ENCODE measurements around the gene SLC12A7. TPM values are rescaled to one million over a fixed set of nuclear protein-coding genes. Genes with fewer than 3 reads are reported as not detected.

Gene SLC12A7
- total RNA-seq, 1 experiment from 2014 or later: 48.2 TPM

DNA sequence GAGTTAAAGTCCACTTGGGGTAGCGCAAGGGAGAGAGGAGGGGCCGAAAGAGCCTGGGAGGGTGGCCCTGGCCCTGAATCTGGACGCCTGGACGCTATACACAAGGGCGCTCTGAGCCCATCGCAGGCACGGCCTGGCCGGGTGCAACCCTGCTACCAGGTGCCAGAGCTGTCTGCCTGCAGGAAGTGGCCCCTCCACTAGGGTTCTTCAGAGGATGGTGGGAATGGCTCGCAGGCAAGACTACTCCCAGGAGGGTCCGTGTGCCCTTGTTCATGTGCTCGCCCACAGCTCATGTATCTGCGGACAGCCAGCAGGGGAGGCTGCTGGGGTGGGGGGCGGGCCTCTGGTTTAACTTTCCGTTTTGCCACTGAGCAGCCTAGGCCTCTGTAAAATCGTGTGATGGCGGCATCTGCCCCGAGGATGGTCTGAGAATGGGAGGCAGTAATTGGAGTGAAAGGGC lies 104.6 kb downstream of the SLC12A7 start:
- Histone ChIP-seq H3K4me1 (ENCODE audit: insufficient read depth, low read length) (peaks cover 23% of the 10 kb centered on the region), H3K9me2 (replicated peaks; ENCODE audit: low read length) (no peaks in the 10 kb centered on the region), H3K27ac (ENCODE audit: low read length) (no peak overlapping the region), H3K79me2 (ENCODE audit: low read length) (no peaks in the 10 kb centered on the region), H3K36me3 (ENCODE audit: low read depth, low read length) (no peaks in the 10 kb centered on the region), H3K4me2 (ENCODE audit: low read length) (no peak overlapping the region), H3K9me3 (ENCODE audit: low read length) (no peaks in the 10 kb centered on the region), H3K4me3 (ENCODE audit: low read length) (no peak overlapping the region), H3K27me3 (ENCODE audit: low read length) (peaks cover 19% of the 10 kb centered on the region), H3F3A (ENCODE audit: low read length, unreplicated experiment) (peaks cover 5% of the 10 kb centered on the region), H4K20me1 (ENCODE audit: low read length) (0 out of 2 replicates have a peak, but pooled peaks cover 5% of the 10 kb centered on the region), H3K9ac (ENCODE audit: low read length) (no peak overlapping the region), H2AFZ (ENCODE audit: low read length) (no peak overlapping the region)
- DNase-seq (no peak), ATAC-seq (no peak)
- intact Hi-C loops (cut with micrococcal nuclease): loop anchor here (10.0 kb wide), 1 partner anchor 158 kb away; no protein-coding TSS in a partner anchor
- CTCF ChIA-PET: interaction anchor here (0.6 kb wide), 1 partner anchor 638 kb away, joined by 4 read pairs; no protein-coding TSS in a partner anchor
- POLR2A ChIA-PET (ENCODE audit: unreplicated experiment): no interaction called here
- no TSS peak for BruUV-seq (replicated peaks)
- TF ChIP-seq, protein P1, sequence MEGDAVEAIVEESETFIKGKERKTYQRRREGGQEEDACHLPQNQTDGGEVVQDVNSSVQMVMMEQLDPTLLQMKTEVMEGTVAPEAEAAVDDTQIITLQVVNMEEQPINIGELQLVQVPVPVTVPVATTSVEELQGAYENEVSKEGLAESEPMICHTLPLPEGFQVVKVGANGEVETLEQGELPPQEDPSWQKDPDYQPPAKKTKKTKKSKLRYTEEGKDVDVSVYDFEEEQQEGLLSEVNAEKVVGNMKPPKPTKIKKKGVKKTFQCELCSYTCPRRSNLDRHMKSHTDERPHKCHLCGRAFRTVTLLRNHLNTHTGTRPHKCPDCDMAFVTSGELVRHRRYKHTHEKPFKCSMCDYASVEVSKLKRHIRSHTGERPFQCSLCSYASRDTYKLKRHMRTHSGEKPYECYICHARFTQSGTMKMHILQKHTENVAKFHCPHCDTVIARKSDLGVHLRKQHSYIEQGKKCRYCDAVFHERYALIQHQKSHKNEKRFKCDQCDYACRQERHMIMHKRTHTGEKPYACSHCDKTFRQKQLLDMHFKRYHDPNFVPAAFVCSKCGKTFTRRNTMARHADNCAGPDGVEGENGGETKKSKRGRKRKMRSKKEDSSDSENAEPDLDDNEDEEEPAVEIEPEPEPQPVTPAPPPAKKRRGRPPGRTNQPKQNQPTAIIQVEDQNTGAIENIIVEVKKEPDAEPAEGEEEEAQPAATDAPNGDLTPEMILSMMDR (conservative IDR thresholded peaks at IDR 0.05; ENCODE audit: low read depth, low read length): no peak
- TF ChIP-seq EZH2phosphoT487 (IDR thresholded peaks at IDR 0.05; ENCODE audit: borderline replicate concordance, low read length): no peak
- no peak for TF ChIP-seq EZH2 (IDR thresholded peaks at IDR 0.05; ENCODE audit: low read length, unreplicated experiment)

DNA sequence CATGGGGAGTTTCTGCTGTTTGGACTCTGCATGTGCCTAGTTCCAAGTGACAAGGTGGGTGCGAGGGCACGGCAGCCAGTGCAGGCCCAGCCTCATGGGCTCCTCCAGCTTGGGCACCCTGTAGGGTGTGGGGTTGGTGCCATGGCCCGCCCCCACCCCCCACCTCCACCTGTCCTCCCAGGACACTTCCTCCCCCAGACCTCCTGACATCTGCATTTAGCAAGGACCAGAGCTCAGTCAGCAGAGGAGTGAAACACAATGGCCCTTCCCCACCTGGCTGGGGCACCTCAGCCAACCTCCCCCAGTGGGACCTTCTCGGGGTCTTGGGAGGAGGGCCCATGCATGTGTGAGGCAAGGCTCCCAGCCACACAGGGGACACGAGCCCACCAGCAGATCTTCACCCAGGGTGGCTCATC lies 105.2 kb downstream of the SLC12A7 start:
- no peak overlapping the region for H2AFZ ChIP-seq (ENCODE audit: low read length)
- no peaks in the 10 kb centered on the region for H3K36me3 ChIP-seq (ENCODE audit: low read depth, low read length)
- H3K9me2 ChIP-seq (replicated peaks; ENCODE audit: low read length): no peaks in the 10 kb centered on the region
- H3K27ac ChIP-seq (ENCODE audit: low read length): no peak overlapping the region
- ChIA-PET CTCF (interaction anchor here (0.6 kb wide), 1 partner anchor 638 kb away, joined by 4 read pairs; no protein-coding TSS in a partner anchor), POLR2A (ENCODE audit: unreplicated experiment) (no interaction called here)
- H4K20me1 ChIP-seq (ENCODE audit: low read length): 0 out of 2 replicates have a peak, but pooled peaks cover 5% of the 10 kb centered on the region
- no TSS peak for BruUV-seq (replicated peaks)
- peaks cover 5% of the 10 kb centered on the region for H3F3A ChIP-seq (ENCODE audit: low read length, unreplicated experiment)
- no peaks in the 10 kb centered on the region for H3K79me2 ChIP-seq (ENCODE audit: low read length)
- no peak for TF ChIP-seq EZH2 (IDR thresholded peaks at IDR 0.05; ENCODE audit: low read length, unreplicated experiment)
- TF ChIP-seq, protein P1 (conservative IDR thresholded peaks at IDR 0.05; ENCODE audit: low read depth, low read length): no peak
- no peak for TF ChIP-seq EZH2phosphoT487 (IDR thresholded peaks at IDR 0.05; ENCODE audit: borderline replicate concordance, low read length)
- peaks cover 19% of the 10 kb centered on the region for H3K27me3 ChIP-seq (ENCODE audit: low read length)
- DNase-seq (no peak), ATAC-seq (no peak)
- H3K4me3 ChIP-seq (ENCODE audit: low read length): no peak overlapping the region
- intact Hi-C loops (cut with micrococcal nuclease): loop anchor here (10.0 kb wide), 1 partner anchor 158 kb away; no protein-coding TSS in a partner anchor
- H3K9ac ChIP-seq (ENCODE audit: low read length): no peak overlapping the region
- peaks cover 26% of the 10 kb centered on the region for H3K4me1 ChIP-seq (ENCODE audit: insufficient read depth, low read length)
- H3K4me2 ChIP-seq (ENCODE audit: low read length): no peak overlapping the region
- no peaks in the 10 kb centered on the region for H3K9me3 ChIP-seq (ENCODE audit: low read length)

DNA sequence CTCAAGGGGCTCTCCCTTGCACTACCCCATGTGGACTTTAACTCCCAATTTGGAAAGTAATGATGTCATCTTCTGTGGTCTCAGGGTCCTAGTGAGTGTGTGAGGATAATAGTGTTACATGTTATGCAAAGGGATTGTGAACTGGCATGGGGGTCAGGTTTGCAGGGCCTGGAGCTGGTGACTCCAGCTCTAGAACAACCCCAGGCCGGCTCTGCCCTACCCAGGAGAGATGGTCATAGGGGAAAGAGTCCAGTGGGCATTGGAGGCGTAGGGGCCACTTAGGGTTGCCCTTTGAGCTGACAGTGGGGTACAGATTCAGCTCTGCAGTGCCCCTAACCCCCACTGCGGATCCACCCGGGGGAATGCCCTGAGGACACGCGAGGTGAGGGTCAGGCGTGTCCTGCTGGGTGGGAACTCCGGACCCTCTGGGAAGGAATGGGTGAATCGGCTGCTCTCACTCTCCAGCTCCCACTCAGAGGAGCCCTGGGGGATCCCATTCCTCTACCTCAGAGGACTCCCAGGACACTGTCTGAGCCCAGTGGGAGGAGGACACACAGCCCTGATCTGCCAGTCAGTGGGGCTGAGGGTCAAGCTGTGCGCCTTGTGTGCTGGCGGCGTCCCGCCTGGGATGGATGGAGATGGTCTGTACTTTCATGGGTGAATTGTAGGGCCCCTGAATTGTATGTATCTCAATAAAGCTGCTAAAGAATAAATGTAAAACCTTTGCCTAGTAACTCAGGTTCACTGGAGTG lies 105.8 kb downstream of the SLC12A7 start:
- BruUV-seq (replicated peaks): no TSS peak
- H3K27me3 ChIP-seq (ENCODE audit: low read length): peaks cover 19% of the 10 kb centered on the region

More for the DNA sequence above, 105.8 kb downstream of the SLC12A7 start:
- intact Hi-C loops (cut with micrococcal nuclease): loop anchor here (10.0 kb wide), 1 partner anchor 159 kb away; no protein-coding TSS in a partner anchor
- Histone ChIP-seq H3K4me3 (ENCODE audit: low read length) (no peak overlapping the region), H3K9ac (ENCODE audit: low read length) (no peak overlapping the region), H2AFZ (ENCODE audit: low read length) (no peak overlapping the region), H3K27ac (ENCODE audit: low read length) (no peak overlapping the region), H3K79me2 (ENCODE audit: low read length) (no peaks in the 10 kb centered on the region), H4K20me1 (ENCODE audit: low read length) (0 out of 2 replicates have a peak, but pooled peaks cover 5% of the 10 kb centered on the region), H3K4me2 (ENCODE audit: low read length) (no peak overlapping the region), H3K9me2 (replicated peaks; ENCODE audit: low read length) (no peaks in the 10 kb centered on the region), H3K4me1 (ENCODE audit: insufficient read depth, low read length) (peaks cover 26% of the 10 kb centered on the region), H3F3A (ENCODE audit: low read length, unreplicated experiment) (peaks cover 5% of the 10 kb centered on the region), H3K9me3 (ENCODE audit: low read length) (no peaks in the 10 kb centered on the region), H3K36me3 (ENCODE audit: low read depth, low read length) (no peaks in the 10 kb centered on the region)
- no peak for DNase-seq
- ATAC-seq: no peak
- POLR2A ChIA-PET (ENCODE audit: unreplicated experiment): no interaction called here
- CTCF ChIA-PET: no interaction called here
- TF ChIP-seq, protein P1 (conservative IDR thresholded peaks at IDR 0.05; ENCODE audit: low read depth, low read length): no peak
- no peak for TF ChIP-seq EZH2phosphoT487 (IDR thresholded peaks at IDR 0.05; ENCODE audit: borderline replicate concordance, low read length)
- TF ChIP-seq EZH2 (IDR thresholded peaks at IDR 0.05; ENCODE audit: low read length, unreplicated experiment): no peak

Data from PC-3 (cell line).